ENCODE measurements around the gene COL23A1.

Gene COL23A1

GRCh38 chr5:178435321-178436238, 154.6 kb downstream of the COL23A1 start:
- DNase-seq (ENCODE audit: low read depth in 2 of 2): no peak

- DNase-seq (ENCODE audit: low read depth in 2 of 2): no peak
Observed at GRCh38 chr5:178434851-178435250, 155.3 kb downstream of the COL23A1 start.

- no peak for DNase-seq (ENCODE audit: low read depth in 2 of 2)
Observed at GRCh38 chr5:178434016-178434761, 156.0 kb downstream of the COL23A1 start.

- no peak for DNase-seq (ENCODE audit: low read depth in 2 of 2)
Observed at GRCh38 chr5:178433273-178433775, 156.9 kb downstream of the COL23A1 start.

GRCh38 chr5:178432421-178433272, 157.5 kb downstream of the COL23A1 start:
- no peak for DNase-seq (ENCODE audit: low read depth in 2 of 2)

GRCh38 chr5:178431782-178432165, 158.4 kb downstream of the COL23A1 start:
- DNase-seq (ENCODE audit: low read depth in 2 of 2): no peak

- no peak for DNase-seq (ENCODE audit: low read depth in 2 of 2)
Observed at GRCh38 chr5:178431063-178431781, 159.0 kb downstream of the COL23A1 start.

- no peak for DNase-seq (ENCODE audit: low read depth in 2 of 2)
Observed at GRCh38 chr5:178430186-178431062, 159.8 kb downstream of the COL23A1 start.

GRCh38 chr5:178429491-178430185, 160.6 kb downstream of the COL23A1 start:
- no peak for DNase-seq (ENCODE audit: low read depth in 2 of 2)

- no peak for DNase-seq (ENCODE audit: low read depth in 2 of 2)
Observed at GRCh38 chr5:178429156-178429468, 161.1 kb downstream of the COL23A1 start.

- DNase-seq (ENCODE audit: low read depth in 2 of 2): no peak
Observed at GRCh38 chr5:178428341-178429155, 161.6 kb downstream of the COL23A1 start.

- no peak for DNase-seq (ENCODE audit: low read depth in 2 of 2)
Observed at GRCh38 chr5:178427576-178428197, 162.5 kb downstream of the COL23A1 start.

GRCh38 chr5:178426326-178427130, 163.7 kb downstream of the COL23A1 start:
- no peak for DNase-seq (ENCODE audit: low read depth in 2 of 2)

GRCh38 chr5:178425621-178426068, 164.5 kb downstream of the COL23A1 start:
- no peak for DNase-seq (ENCODE audit: low read depth in 2 of 2)

- DNase-seq (ENCODE audit: low read depth in 2 of 2): no peak
Observed at GRCh38 chr5:178424810-178425177, 165.4 kb downstream of the COL23A1 start.

GRCh38 chr5:178423901-178424809, 166.0 kb downstream of the COL23A1 start:
- DNase-seq (ENCODE audit: low read depth in 2 of 2): no peak
